GM19372 (cell line): ENCODE measurements around the gene DENND1C.

ENCODE experiments used
- ATAC-seq: cut with Tn5 transposase; IDR thresholded peaks from one replicate; pipeline ENCODE4 v1.9.1; 2021; ENCODE audit warnings: mild to moderate bottlenecking, low read depth, moderate library complexity; ENCODE audit not compliant: unreplicated experiment

DENND1C gene

GRCh38 chr19:6480848-6481415 is 655 bp downstream of the DENND1C start:
- peak; percentile 19 for ATAC-seq

- ATAC-seq, result no peak
Observed at GRCh38 chr19:6479836-6480398, 1.7 kb downstream of the DENND1C start.

GRCh38 chr19:6478815-6479214 is 2.8 kb downstream of the DENND1C start:
- ATAC-seq, result no peak

GRCh38 chr19:6476896-6477431 is 4.6 kb downstream of the DENND1C start:
- ATAC-seq, result no peak

GRCh38 chr19:6476155-6476895 is 5.3 kb downstream of the DENND1C start:
- ATAC-seq, result no peak

- ATAC-seq, result no peak
Observed at GRCh38 chr19:6475321-6476108, 6.1 kb downstream of the DENND1C start.

- no peak for ATAC-seq
Observed at GRCh38 chr19:6473647-6474046, 7.9 kb downstream of the DENND1C start.

- no peak for ATAC-seq
Observed at GRCh38 chr19:6472713-6473112, 8.9 kb downstream of the DENND1C start.

- ATAC-seq, result no peak
Observed at GRCh38 chr19:6471076-6471475, 10.5 kb downstream of the DENND1C start.

GRCh38 chr19:6470173-6470572 is 11.4 kb downstream of the DENND1C start:
- no peak for ATAC-seq

GRCh38 chr19:6467384-6467783 is 14.2 kb downstream of the DENND1C start:
- no peak for ATAC-seq

- no peak for ATAC-seq
Observed at GRCh38 chr19:6466526-6467248, 14.9 kb downstream of the DENND1C start.

GRCh38 chr19:6465663-6466062 is 15.9 kb downstream of the DENND1C start:
- no peak for ATAC-seq

GRCh38 chr19:6465006-6465405 is 16.6 kb downstream of the DENND1C start:
- no peak for ATAC-seq

- ATAC-seq, result no peak
Observed at GRCh38 chr19:6464070-6464873, 17.3 kb downstream of the DENND1C start, which contains the start of gene CRB3. CRB3 (plus strand) TSS chr19:6464271; CDS start chr19:6464702, 431 bp downstream.

- peak; percentile 88 for ATAC-seq
Observed at GRCh38 chr19:6460099-6460884, 21.3 kb downstream of the DENND1C start.

GRCh38 chr19:6459262-6460098 is 22.1 kb downstream of the DENND1C start, which contains the start of gene SLC25A23:
SLC25A23 (minus strand) TSS chr19:6459792; CDS start chr19:6459628, 164 bp downstream.
- ATAC-seq, result peak; percentile 9
